Memory B cell (primary cell): ENCODE measurements around the gene SMARCC2.
"Not testable (repeated sequence)": the region's sequence is repeated elsewhere in the genome, so short reads cannot be mapped to it uniquely, and the experiment has no call there.

Experiments used
- ATAC-seq: fragments of 150-1000 bp; cut with Tn5 transposase; 2 replicates; pipeline ENCODE4 v1.10.0; 2021; ENCODE audit warnings: low read depth, mild to moderate bottlenecking, moderate library complexity
- DNase-seq, 2 donors: peaks; one replicate each; pipeline ENCODE4 v3.0.0; 2022; ENCODE audit warnings: low spot score in 2 of 2
- H3K27ac Mint-ChIP-seq: one replicate; pipeline ENCODE4 v1.8.0; 2022; ENCODE audit warnings: mild to moderate bottlenecking, moderate library complexity, mixed read lengths
- H3K27me3 Mint-ChIP-seq: one replicate; pipeline ENCODE4 v1.8.0; 2022; ENCODE audit warnings: mixed read lengths
- H3K36me3 Mint-ChIP-seq: one replicate; pipeline ENCODE4 v1.8.0; 2022; ENCODE audit warnings: mild to moderate bottlenecking, mixed read lengths
- H3K4me1 Mint-ChIP-seq: one replicate; pipeline ENCODE4 v1.8.0; 2022; ENCODE audit warnings: mixed read lengths
- H3K4me3 Mint-ChIP-seq: one replicate; pipeline ENCODE4 v1.8.0; 2022; ENCODE audit warnings: mild to moderate bottlenecking, moderate library complexity, mixed read lengths
- H3K9me3 Mint-ChIP-seq: one replicate; pipeline ENCODE4 v1.8.0; 2022; ENCODE audit warnings: mixed read lengths

The SMARCC2 gene

DNA sequence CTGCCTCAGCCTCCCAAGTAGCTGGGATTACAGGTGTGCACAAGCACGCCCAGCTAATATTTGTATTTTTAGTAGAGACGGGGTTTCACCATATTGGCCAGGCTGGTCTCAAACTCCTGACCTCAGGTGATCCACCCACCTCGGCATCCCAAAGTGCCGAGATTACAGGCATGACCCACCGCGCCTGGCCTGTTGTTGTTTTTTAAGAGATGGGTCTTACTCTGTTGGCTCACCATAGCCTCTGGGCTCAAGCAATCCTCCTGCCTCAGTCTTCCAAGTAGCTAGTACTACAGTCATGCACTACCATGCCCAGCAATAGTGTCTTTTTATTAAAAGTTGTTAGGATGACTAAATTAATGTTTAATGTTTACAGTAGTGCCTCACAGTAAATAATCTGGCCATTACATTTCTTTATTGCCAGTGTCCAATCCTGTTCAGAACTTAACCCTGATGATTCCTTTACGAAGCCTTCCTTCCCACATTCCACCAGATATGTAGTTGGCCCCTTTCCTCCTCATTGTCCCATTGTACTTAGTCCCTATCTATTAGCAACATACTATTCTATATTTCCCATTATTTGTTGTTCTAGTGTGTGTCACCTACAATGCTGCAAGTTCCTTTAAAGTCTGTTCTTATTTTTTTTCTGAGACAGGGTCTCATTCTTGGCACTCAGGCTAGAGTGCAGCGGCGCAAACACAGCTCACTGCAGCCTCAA is 8.8 kb upstream of the SMARCC2 start:
- Mint-ChIP-seq H3K36me3 (no peaks in the 10 kb centered on the region), H3K27ac (no peak overlapping the region), H3K4me1 (peaks cover 12% of the 10 kb centered on the region), H3K4me3 (no peak overlapping the region), H3K27me3 (no peaks in the 10 kb centered on the region), H3K9me3 (no peaks in the 10 kb centered on the region)
- DNase-seq = no peak
- no peak for ATAC-seq

DNA sequence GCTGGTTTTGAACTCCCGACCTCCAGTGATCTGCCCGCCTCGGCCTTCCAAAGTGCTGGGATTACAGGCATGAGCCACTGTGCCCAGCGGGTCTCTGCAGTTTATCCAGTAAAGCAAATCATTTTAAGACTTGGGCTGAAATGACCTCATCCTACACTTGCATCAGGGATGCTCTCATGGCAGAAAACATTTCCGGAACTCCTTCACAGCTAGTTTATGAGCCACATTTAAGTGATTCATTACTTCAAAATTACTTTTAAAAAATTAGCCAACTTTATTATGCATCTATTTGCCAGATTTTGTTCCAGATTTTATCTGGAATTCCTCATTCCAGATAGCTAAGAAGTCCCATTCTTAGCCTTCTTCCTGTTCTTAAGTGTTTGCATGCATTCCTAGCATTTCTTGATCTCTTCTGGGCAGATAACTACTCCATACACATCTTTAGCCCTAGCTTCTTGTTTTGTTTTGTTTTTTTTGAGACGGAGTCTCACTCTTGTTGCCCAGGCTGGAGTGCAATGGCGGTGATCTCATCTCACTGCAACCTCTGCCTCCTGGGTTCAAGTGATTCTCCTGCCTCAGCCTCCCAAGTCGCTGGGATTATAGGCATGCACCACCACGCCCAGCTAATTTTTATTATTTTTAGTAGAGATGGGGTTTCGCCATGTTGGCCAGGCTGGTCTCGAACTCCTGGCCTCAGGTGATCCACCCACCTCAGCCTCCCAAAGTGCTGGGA is 7.7 kb upstream of the SMARCC2 start:
- not testable (repeated sequence) for H3K36me3 Mint-ChIP-seq, H3K27me3 Mint-ChIP-seq, H3K27ac Mint-ChIP-seq, ATAC-seq, DNase-seq, H3K4me3 Mint-ChIP-seq, H3K9me3 Mint-ChIP-seq
- peaks cover 15% of the 10 kb centered on the region for H3K4me1 Mint-ChIP-seq

DNA sequence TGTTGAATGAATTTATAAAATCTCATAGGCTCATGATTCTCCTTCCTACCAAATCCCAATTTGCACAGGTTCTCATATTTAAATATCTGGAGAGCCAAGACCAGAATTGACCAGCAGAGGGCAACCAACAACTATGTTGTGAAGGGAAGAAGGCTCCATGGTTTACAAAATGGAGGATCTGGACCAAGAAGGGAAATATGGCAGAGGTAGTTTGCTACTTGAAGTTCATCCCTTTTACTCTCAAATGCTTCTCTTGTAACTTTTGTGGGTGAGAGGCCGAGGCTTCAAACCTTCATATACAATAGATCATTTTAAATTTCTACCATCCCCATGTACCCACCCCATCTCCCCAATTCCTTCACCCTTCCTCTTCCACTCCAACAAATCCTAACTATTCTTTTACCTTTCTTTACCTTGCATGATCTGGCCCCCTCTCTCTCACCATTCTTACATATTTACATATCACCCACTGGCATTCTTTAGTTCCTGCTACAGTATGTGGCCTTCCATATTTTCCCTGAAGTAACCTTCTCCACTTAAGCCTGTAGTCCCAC is 3.8 kb upstream of the SMARCC2 start:
- ATAC-seq = peak; percentile 15
- no peaks in the 10 kb centered on the region for H3K9me3 Mint-ChIP-seq

DNA sequence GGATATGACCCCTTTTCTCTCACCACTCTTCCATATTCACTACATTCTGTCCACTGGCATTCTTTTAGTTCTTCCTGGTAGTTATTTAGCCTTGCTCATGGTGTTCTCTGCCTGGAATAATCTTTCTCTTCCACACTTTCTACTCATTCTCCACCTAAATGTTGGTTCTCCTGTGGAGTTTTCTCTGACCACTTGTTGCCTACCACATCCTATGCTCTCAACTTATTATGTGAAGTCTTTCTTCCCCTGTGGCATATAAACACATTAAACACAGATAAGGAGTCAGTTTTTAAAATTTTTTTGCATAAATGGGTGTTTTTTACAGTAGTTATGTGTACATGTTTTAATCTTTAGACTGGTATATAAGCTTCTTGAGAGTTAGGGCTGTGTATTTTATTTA is 3.3 kb upstream of the SMARCC2 start:
- Mint-ChIP-seq H3K27ac (peak overlapping the region; percentile 70), H3K27me3 (no peaks in the 10 kb centered on the region), H3K9me3 (no peaks in the 10 kb centered on the region), H3K4me1 (peaks cover 35% of the 10 kb centered on the region), H3K4me3 (no peak overlapping the region), H3K36me3 (no peaks in the 10 kb centered on the region)
- DNase-seq (no peak), ATAC-seq (no peak)

More for the DNA sequence above, 3.8 kb upstream of the SMARCC2 start:
- Mint-ChIP-seq H3K4me1 (peaks cover 31% of the 10 kb centered on the region), H3K27me3 (no peaks in the 10 kb centered on the region), H3K4me3 (no peak overlapping the region), H3K27ac (peak overlapping the region; percentile 70), H3K36me3 (no peaks in the 10 kb centered on the region)
- peak; percentile 72 to 77 for DNase-seq

DNA sequence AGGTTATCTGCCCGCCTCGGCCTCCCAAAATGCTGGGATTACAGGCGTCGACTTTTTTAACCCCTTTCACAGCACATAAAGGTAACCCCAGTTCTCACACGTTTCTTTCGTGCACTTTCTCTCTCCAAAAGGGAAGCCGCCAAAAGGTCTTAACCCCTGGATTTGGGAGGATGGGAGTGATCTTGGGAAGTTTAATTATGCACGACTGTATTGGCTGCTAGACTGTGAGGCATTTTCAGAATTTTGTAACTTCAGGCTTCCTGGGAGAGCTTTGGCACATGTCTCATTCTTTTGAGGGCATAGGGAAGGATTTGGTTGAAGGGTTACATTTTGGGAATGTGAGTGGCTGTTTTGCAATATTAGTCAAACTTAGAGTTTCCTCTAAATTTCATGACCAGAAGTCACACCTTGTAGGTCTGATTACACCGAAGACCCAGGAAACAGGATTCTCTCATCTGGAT is 1.4 kb upstream of the SMARCC2 start:
- peak overlapping the region; percentile 93 for H3K4me3 Mint-ChIP-seq
- no peaks in the 10 kb centered on the region for H3K9me3 Mint-ChIP-seq
- peaks cover 4% of the 10 kb centered on the region for H3K36me3 Mint-ChIP-seq
- no peak for DNase-seq
- H3K27me3 Mint-ChIP-seq = no peaks in the 10 kb centered on the region
- H3K4me1 Mint-ChIP-seq = peaks cover 41% of the 10 kb centered on the region
- no peak for ATAC-seq
- peak overlapping the region; percentile 98 for H3K27ac Mint-ChIP-seq

DNA sequence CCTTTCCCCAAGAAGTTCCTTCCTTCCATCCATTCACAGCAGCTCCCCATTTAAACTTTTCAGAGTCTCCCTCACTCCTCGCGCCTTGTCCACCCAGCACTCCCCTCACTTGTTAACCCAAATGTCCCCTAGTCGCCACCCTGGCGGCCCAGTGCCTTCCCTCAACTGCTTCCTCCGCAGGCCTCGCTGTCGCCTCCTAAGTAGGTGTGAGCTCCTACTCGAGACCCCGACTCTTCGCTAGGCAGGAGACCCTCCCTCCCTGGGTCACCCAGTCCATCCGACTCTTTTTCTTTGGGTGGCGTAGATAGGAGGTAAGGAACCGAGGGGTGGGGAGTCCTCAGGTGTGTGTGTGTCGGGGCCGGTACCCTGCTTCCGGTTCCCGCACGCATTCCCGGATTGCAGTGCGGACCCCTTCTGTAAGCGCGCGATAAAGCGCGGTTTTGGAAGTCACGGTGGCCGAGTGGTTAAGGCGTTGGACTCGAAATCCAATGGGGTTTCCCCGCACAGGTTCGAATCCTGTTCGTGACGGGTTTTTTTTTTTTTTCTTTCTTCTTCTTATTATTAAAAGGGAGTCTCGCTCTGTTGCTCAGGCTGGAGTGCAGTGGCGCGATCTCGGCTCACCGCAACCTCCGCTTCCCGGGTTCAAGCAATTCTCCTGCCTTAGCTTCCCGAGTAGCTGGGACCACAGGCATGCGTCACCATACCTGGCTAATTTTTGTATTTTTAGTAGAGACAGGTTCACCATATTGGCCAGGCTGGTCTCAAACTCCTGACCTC is 823 bp upstream of the SMARCC2 start:
- H3K4me3 Mint-ChIP-seq = peak overlapping the region; percentile 93
- peaks cover 41% of the 10 kb centered on the region for H3K4me1 Mint-ChIP-seq
- H3K27ac Mint-ChIP-seq = peak overlapping the region; percentile 98
- H3K27me3 Mint-ChIP-seq = no peaks in the 10 kb centered on the region
- ATAC-seq (peak; percentile 30), DNase-seq (peak; percentile 56 to 66)
- peaks cover 5% of the 10 kb centered on the region for H3K36me3 Mint-ChIP-seq
- H3K9me3 Mint-ChIP-seq = no peaks in the 10 kb centered on the region

DNA sequence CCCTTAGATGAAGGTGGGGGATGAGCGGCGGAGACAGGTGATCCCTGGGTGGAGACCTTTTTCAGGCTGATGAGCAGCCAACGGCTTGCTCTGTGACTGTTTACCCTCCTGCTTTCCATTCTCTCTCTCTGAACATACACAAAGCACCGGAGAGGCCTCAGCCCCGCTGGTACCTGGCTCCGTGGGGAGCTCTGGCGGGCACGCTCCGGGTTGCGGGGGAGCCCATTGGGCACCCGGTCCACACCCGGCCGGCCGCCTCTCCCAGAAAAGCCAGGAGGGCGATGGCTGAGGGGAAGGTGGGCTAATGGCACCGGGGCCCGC is 545 bp downstream of the SMARCC2 start:
- Mint-ChIP-seq H3K4me3 (peak overlapping the region; percentile 88), H3K9me3 (no peaks in the 10 kb centered on the region), H3K27me3 (no peaks in the 10 kb centered on the region), H3K27ac (peak overlapping the region; percentile 98), H3K36me3 (peaks cover 12% of the 10 kb centered on the region), H3K4me1 (peaks cover 36% of the 10 kb centered on the region)
- ATAC-seq (peak; percentile 2), DNase-seq (peak; percentile 16 to 40)

DNA sequence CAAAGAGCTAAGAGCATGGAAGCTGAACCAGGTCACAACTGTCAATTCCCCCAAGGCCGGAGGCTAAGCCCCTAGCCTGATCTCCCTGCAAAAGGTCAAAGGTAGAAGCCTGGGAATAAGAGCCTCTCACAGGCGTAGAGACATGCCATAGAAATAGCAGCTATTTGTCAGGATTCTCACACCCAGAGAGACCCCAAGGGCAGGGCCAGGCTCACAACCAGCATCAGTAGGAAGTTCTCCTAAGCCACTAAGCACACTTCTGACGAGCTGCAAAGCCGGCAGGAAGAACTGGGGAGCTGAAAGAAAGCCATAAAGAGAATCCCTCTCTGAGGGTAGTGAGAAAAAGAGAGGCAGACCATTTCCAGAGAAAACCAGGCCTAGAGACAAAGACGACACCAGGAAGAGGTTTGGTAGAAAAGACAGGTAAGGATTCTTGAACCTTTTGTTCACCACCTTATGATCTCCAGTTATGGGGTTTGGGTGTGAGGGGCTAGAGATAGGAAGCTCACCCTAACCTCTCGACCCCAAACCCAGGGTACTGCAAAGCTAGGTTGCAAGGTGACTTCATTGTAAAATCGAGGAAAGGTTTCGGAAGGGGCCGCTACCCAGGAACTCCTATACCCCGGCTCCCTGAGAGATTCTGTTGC is 1.0 kb downstream of the SMARCC2 start:
- H3K4me3 Mint-ChIP-seq = peak overlapping the region; percentile 88
- H3K4me1 Mint-ChIP-seq = peaks cover 33% of the 10 kb centered on the region
- peaks cover 12% of the 10 kb centered on the region for H3K36me3 Mint-ChIP-seq
- H3K27me3 Mint-ChIP-seq = no peaks in the 10 kb centered on the region
- peak overlapping the region; percentile 98 for H3K27ac Mint-ChIP-seq
- ATAC-seq (no peak), DNase-seq (no peak)
- no peaks in the 10 kb centered on the region for H3K9me3 Mint-ChIP-seq

DNA sequence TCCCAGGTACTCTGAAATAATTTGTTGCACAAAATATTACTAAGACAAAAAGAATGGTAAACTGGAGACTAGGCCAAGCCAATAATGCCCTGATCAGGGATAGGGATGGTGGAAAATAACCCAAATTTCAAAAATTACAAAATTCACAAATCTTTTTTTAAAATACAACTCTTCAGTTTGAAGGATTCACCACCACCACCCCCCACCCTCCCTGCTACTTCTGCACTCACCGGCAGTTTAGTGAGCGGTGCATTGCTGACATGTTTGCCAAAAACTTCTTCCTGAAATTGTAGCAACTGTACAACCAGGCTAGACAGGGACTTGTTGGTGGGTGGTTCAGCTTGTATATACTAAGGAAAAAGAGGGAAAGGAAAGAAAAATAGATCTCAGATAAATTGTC is 2.3 kb downstream of the SMARCC2 start:
- Mint-ChIP-seq H3K9me3 (no peaks in the 10 kb centered on the region), H3K4me3 (no peak overlapping the region), H3K27ac (no peak overlapping the region), H3K36me3 (peaks cover 12% of the 10 kb centered on the region), H3K4me1 (peaks cover 29% of the 10 kb centered on the region), H3K27me3 (no peaks in the 10 kb centered on the region)
- DNase-seq (no peak), ATAC-seq (no peak)

DNA sequence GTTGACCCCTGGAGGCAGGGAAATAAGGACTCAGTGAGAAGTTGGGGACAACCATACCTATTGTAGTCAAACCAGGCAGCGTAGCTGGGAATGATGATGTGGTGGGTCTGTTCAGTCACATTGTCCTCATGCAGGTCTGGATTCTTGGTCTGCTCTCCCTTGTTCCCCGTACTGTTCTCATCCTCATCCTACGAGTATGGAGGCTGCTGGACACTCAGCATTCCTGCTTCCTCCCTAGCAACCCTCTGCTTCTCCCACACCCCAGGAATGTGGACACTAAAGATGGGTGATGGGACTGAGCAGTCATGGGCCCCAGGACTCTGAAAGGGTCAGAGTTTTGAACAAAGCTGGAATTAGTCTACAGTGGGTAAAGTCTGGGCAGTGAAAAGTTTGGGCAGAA is 10.9 kb downstream of the SMARCC2 start:
- H3K4me1 Mint-ChIP-seq = no peaks in the 10 kb centered on the region
- H3K27me3 Mint-ChIP-seq = no peaks in the 10 kb centered on the region
- DNase-seq = no peak
- no peaks in the 10 kb centered on the region for H3K9me3 Mint-ChIP-seq
- no peak overlapping the region for H3K4me3 Mint-ChIP-seq
- H3K36me3 Mint-ChIP-seq = peaks cover 37% of the 10 kb centered on the region
- no peak overlapping the region for H3K27ac Mint-ChIP-seq
- ATAC-seq = no peak

DNA sequence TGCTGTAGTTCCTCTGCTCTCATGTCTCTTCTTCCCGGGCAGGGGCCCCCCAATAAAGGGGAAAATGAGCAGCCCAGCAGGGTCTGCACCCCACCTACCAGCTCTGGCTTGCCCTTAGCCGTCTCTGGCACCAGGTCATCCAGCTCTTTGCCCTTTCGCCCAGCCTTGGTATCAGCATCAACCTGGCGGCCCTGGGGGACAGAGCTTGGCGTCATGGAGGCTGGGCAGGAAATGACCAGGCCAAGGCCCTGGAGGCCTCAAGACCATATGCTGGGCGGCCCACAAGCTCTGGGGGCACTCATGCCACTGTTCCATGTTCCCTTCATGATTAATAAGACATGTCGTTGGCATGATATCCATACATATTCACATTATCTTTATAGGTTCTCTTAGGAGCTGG is 16.4 kb downstream of the SMARCC2 start:
- Mint-ChIP-seq H3K36me3 (peaks cover 40% of the 10 kb centered on the region), H3K4me3 (no peak overlapping the region), H3K9me3 (no peaks in the 10 kb centered on the region), H3K27ac (no peak overlapping the region), H3K4me1 (no peaks in the 10 kb centered on the region), H3K27me3 (no peaks in the 10 kb centered on the region)
- DNase-seq (no peak), ATAC-seq (no peak)

DNA sequence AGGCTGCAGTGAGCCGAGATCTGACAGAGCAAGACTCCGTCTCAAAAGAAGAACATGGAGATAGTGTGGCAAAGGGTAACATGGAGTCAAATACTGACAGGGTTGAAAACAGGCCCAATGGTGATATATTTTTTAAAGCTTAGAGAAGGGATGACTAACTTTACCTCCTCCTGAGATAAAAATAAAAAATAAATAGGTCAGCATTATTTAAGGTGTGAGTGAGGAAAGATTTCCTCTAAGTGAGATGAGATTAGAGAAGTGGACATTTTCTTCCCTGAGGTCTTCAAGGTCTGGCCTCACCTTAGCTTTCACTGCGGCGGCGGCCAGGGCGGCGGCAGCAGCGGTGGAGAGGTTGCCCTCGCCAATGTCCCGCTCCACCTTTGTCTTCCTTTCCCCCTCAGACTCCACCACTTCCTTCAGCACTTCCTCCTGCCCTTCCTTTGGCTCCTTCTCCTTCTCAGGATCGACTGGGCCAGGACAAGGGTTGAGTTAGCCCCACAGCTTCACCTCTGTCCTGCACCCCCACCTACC is 20.0 kb downstream of the SMARCC2 start:
- no peaks in the 10 kb centered on the region for H3K4me1 Mint-ChIP-seq
- no peaks in the 10 kb centered on the region for H3K27me3 Mint-ChIP-seq
- no peak overlapping the region for H3K4me3 Mint-ChIP-seq
- peak overlapping the region; percentile 67 for H3K27ac Mint-ChIP-seq
- no peak for ATAC-seq
- H3K36me3 Mint-ChIP-seq = peaks cover 39% of the 10 kb centered on the region
- DNase-seq = no peak
- H3K9me3 Mint-ChIP-seq = no peaks in the 10 kb centered on the region

DNA sequence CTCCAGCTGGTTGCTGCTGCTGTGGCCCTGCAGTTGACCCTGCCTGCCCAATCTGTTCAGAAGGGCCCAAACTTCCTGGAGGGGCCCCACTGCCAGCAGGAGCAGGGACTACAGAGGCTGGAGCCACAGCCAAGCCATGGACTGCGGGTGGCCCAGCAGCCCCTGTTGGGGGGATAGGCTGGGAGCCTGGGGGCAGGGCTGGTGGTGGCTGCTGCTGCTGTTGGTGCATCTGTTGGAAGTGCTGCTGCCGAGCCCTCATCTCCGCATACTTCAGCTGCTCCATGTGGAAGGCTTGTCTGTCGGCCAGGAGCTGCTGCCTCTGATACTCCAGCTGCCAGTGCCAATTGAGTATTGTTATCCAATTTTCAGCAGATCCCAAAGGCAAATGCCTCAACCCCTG is 23.9 kb downstream of the SMARCC2 start:
- Mint-ChIP-seq H3K27ac (peak overlapping the region; percentile 38), H3K9me3 (no peaks in the 10 kb centered on the region), H3K27me3 (no peaks in the 10 kb centered on the region), H3K4me1 (peaks cover 7% of the 10 kb centered on the region), H3K4me3 (no peak overlapping the region), H3K36me3 (peaks cover 39% of the 10 kb centered on the region)
- no peak for ATAC-seq
- no peak for DNase-seq
